Activated T-cell treated with anti-CD3 and anti-CD28 coated beads, Interleukin-2, amount 50 U/mL, for 4 hours (primary cell): Measurements from ENCODE around the gene POLG. TPM values are rescaled to one million over a fixed set of nuclear protein-coding genes. Genes with fewer than 3 reads are reported as not detected.

Source experiments
- ATAC-seq, 2 donors: fragments of 200-7000 bp; cut with Tn5 transposase; one replicate each; pipeline ENCODE4 v1.10.0; 2021
- DNase-seq: peaks from one replicate; pipeline ENCODE4 v3.0.0-alpha.2; 2020
- H3K27me3 Mint-ChIP-seq: one replicate; pipeline ENCODE4 v1.8.0; 2021; ENCODE audit warnings: low read depth, mixed read lengths
- H3K36me3 Mint-ChIP-seq: one replicate; pipeline ENCODE4 v1.8.0; 2022; ENCODE audit warnings: mixed read lengths; ENCODE audit not compliant: insufficient read depth
- H3K4me1 Mint-ChIP-seq: one replicate; pipeline ENCODE4 v1.8.0; 2021; ENCODE audit warnings: low read depth, mixed read lengths
- H3K4me3 Mint-ChIP-seq: one replicate; pipeline ENCODE4 v1.8.0; 2021; ENCODE audit warnings: mild to moderate bottlenecking, moderate library complexity, mixed read lengths
- H3K9me3 Mint-ChIP-seq: one replicate; pipeline ENCODE4 v1.8.0; 2021; ENCODE audit warnings: mixed read lengths
- total RNA-seq, 3 donors: library from RNA; stranded (reverse); gene quantifications; one replicate each; pipeline ENCODE4 v1.2.1, GENCODE V29; 2021

Gene POLG
- total RNA-seq, 3 donors from 2014 or later = 119 to 142 (median 119) TPM

GRCh38 chr15:89364341-89364740, 29.7 kb upstream of the POLG start:
- DNase-seq (no peak), ATAC-seq (no peak)
- Mint-ChIP-seq H3K27me3 (peaks cover 92% of the 10 kb centered on the region), H3K4me1 (peaks cover 16% of the 10 kb centered on the region), H3K36me3 (no peaks in the 10 kb centered on the region), H3K4me3 (no peak overlapping the region), H3K9me3 (no peaks in the 10 kb centered on the region)

GRCh38 chr15:89363770-89364169, 29.1 kb upstream of the POLG start:
- no peak for ATAC-seq
- no peaks in the 10 kb centered on the region for H3K9me3 Mint-ChIP-seq
- H3K4me3 Mint-ChIP-seq = no peak overlapping the region
- no peaks in the 10 kb centered on the region for H3K36me3 Mint-ChIP-seq
- peaks cover 87% of the 10 kb centered on the region for H3K27me3 Mint-ChIP-seq
- peaks cover 16% of the 10 kb centered on the region for H3K4me1 Mint-ChIP-seq
- DNase-seq = no peak

DNA sequence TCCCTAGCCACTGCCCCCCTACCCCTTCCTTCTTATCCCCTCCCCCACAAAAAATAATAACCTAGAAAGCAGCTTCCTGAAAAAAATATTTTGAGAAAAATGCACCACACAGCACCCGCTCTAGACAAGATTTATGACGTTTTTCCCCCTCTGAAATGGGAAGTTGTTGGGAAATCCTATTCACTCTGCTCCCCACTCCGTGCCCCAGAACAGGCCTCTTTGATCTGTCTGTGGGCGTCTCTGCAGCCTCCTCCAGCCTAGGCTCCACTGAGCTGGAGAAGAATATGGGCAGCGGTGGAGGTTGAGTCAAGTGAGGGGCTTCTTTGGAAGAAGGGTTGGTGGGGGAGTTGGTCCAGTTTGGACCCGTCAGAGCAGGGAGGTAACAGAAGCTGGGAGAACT, 28.5 kb upstream of the POLG start:
- H3K4me1 Mint-ChIP-seq = peaks cover 22% of the 10 kb centered on the region
- H3K4me3 Mint-ChIP-seq = no peak overlapping the region
- H3K27me3 Mint-ChIP-seq = peaks cover 89% of the 10 kb centered on the region
- H3K36me3 Mint-ChIP-seq = no peaks in the 10 kb centered on the region
- no peaks in the 10 kb centered on the region for H3K9me3 Mint-ChIP-seq
- ATAC-seq = no peak
- no peak for DNase-seq

DNA sequence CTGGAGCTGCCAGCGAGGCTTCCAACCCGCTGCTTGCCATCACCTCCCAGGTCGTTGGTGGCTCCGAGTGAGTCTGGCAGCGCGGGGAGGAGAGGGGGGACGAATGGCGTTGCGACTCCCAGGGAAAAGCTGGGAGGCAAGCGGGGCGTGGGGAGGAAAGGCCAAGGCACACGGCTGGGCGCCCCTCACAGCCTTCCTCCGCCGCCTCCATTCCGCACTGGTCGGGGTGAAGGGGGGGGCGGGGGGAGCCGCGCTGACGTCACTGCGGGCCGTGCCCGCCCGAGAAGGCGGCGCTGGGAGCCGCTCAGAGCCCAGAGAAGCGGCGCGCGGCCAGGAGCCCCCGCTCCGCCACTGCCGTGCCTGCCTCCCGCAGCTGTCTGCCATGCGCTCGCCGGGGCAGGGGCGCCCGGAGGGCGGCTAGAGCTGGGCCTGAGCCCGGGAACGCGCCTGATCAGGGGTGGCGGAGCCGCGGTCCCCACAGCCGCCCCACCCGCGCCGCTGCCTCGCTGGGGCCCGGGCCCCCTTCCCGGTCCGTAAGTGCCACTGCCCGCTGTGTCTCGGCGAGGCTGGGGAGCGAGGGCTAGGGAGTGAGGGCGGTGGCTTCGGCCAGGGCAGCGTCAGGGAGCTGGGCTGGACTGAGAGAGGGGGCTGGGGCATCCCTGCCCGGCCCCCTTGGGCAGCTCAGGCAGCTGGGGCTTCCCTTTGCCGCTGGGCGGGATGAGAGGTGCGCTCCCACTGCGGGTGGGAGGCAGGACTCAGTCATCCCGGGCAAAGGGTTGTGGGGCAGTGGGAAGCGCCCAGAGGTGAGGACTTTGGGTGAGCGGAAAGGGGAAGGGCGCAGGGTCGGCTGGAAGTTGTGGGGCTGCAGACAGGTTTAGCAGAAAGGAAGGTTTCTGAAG, 27.8 kb upstream of the POLG start:
- peak in 1 of 2 donors; percentile 10 for ATAC-seq

GRCh38 chr15:89361451-89362202, 27.0 kb upstream of the POLG start:
- ATAC-seq (peak; percentile 47 to 49), DNase-seq (peak; percentile 46)
- H3K9me3 Mint-ChIP-seq = no peaks in the 10 kb centered on the region
- peaks cover 16% of the 10 kb centered on the region for H3K4me1 Mint-ChIP-seq
- no peaks in the 10 kb centered on the region for H3K36me3 Mint-ChIP-seq
- H3K27me3 Mint-ChIP-seq = peaks cover 89% of the 10 kb centered on the region
- H3K4me3 Mint-ChIP-seq = no peak overlapping the region

More for the DNA sequence above, 27.8 kb upstream of the POLG start:
- Mint-ChIP-seq H3K27me3 (peaks cover 89% of the 10 kb centered on the region), H3K36me3 (no peaks in the 10 kb centered on the region), H3K4me1 (peaks cover 22% of the 10 kb centered on the region), H3K4me3 (no peak overlapping the region), H3K9me3 (no peaks in the 10 kb centered on the region)
- DNase-seq = no peak

- Mint-ChIP-seq H3K4me1 (peaks cover 15% of the 10 kb centered on the region), H3K27me3 (peaks cover 85% of the 10 kb centered on the region), H3K36me3 (no peaks in the 10 kb centered on the region), H3K9me3 (no peaks in the 10 kb centered on the region), H3K4me3 (no peak overlapping the region)
- DNase-seq (no peak), ATAC-seq (no peak)
These were observed 25.8 kb upstream of the POLG start for GRCh38 chr15:89360294-89360971.

- H3K4me1 Mint-ChIP-seq = peaks cover 15% of the 10 kb centered on the region
- ATAC-seq = no peak
- DNase-seq = no peak
- H3K4me3 Mint-ChIP-seq = peak overlapping the region; percentile 55
- no peaks in the 10 kb centered on the region for H3K9me3 Mint-ChIP-seq
- H3K27me3 Mint-ChIP-seq = peaks cover 84% of the 10 kb centered on the region
- no peaks in the 10 kb centered on the region for H3K36me3 Mint-ChIP-seq
These were observed 25.1 kb upstream of the POLG start for GRCh38 chr15:89359471-89360293.

GRCh38 chr15:89358755-89359439, 24.3 kb upstream of the POLG start:
- Mint-ChIP-seq H3K27me3 (peaks cover 81% of the 10 kb centered on the region), H3K4me3 (peak overlapping the region; percentile 80), H3K36me3 (no peaks in the 10 kb centered on the region), H3K4me1 (peaks cover 15% of the 10 kb centered on the region), H3K9me3 (no peaks in the 10 kb centered on the region)
- ATAC-seq (peak; percentile 87 to 88), DNase-seq (peak; percentile 80)

DNA sequence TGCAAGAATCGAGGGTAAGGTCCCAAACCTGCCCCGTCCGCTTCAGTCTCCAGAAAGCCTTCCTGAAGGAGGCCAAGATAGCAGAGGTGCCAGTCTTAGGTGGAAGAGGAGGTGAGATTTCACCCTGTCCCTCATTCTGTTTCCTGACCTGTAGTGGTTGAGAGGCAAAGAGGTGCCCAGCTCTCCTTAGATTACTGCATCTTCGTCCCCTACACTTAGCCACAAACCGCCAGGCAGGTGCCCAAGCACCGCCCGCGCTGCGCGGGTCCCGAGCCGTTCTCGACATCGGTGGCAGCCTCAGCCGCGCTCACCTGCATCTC, 23.8 kb upstream of the POLG start:
- peaks cover 15% of the 10 kb centered on the region for H3K4me1 Mint-ChIP-seq
- DNase-seq = no peak
- H3K27me3 Mint-ChIP-seq = peaks cover 81% of the 10 kb centered on the region
- peak; percentile 1 to 3 for ATAC-seq
- peak overlapping the region; percentile 80 for H3K4me3 Mint-ChIP-seq
- no peaks in the 10 kb centered on the region for H3K9me3 Mint-ChIP-seq
- no peaks in the 10 kb centered on the region for H3K36me3 Mint-ChIP-seq

GRCh38 chr15:89356634-89357298, 22.1 kb upstream of the POLG start:
- Mint-ChIP-seq H3K4me1 (peaks cover 12% of the 10 kb centered on the region), H3K9me3 (no peaks in the 10 kb centered on the region), H3K4me3 (no peak overlapping the region), H3K27me3 (peaks cover 75% of the 10 kb centered on the region), H3K36me3 (no peaks in the 10 kb centered on the region)
- DNase-seq (no peak), ATAC-seq (no peak)

DNA sequence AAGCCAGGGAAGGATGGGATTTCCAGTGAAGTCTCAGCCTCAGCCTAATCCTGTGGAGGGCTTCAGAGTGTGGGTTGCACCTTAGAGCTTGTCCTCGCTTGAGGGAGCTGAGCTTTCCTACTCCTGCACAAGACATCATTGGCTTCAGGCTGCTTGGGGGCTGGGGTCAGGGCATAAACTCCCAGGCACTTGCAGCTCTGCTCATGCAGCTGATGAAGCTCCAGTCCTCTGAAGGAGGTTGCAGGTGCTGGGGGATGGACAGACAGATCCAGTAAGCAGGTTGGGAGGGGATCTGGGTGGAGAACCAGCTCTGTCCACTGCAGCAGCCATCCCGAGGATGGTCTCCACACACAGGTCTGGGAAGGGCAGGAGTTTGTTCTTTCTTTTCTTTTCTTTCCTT, 19.4 kb upstream of the POLG start:
- ATAC-seq (no peak), DNase-seq (no peak)
- H3K4me1 Mint-ChIP-seq = peaks cover 9% of the 10 kb centered on the region
- peaks cover 53% of the 10 kb centered on the region for H3K27me3 Mint-ChIP-seq
- H3K9me3 Mint-ChIP-seq = no peaks in the 10 kb centered on the region
- no peaks in the 10 kb centered on the region for H3K36me3 Mint-ChIP-seq
- no peak overlapping the region for H3K4me3 Mint-ChIP-seq

DNA sequence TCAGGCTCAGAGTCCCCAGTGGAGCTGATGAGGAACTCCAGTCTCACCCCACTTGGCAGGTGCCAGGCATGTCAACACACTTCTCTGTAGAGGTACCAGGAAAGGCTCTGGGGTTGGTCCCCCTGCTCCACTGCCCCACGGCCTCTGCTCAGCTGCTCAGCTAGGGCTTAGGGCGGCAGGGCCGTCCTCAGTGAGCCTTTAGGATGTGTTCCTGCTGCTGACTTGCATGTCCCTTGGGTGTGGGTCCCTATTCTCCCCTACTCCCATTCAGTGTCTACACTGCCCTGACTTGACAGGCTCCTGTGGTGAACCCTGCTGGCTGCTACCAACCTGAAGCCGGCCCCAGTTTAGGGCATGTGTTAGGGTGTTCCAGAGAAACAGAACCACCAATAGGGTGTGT, 17.9 kb upstream of the POLG start:
- H3K27me3 Mint-ChIP-seq = peaks cover 42% of the 10 kb centered on the region
- H3K9me3 Mint-ChIP-seq = no peaks in the 10 kb centered on the region
- no peak for DNase-seq
- peaks cover 9% of the 10 kb centered on the region for H3K4me1 Mint-ChIP-seq
- no peak for ATAC-seq
- H3K4me3 Mint-ChIP-seq = no peak overlapping the region
- no peaks in the 10 kb centered on the region for H3K36me3 Mint-ChIP-seq

DNA sequence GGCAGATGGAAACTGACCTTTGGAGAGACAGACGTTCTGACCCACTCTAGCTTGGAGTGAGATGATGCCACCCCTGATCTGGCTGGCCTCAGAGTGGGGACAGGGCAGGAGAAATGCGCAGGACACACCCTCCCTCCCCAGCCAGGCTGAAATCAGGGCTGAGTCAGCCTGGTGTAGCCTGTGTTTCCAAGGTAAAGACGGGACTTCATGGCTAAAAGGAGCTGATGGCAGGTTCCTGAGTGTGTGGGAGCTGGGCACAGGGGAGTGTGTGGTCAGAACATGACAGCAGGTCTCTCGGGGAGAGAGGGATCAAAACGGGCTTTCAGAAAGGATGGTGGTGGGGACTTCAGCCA, 14.6 kb upstream of the POLG start:
- no peaks in the 10 kb centered on the region for H3K9me3 Mint-ChIP-seq
- no peaks in the 10 kb centered on the region for H3K36me3 Mint-ChIP-seq
- peaks cover 20% of the 10 kb centered on the region for H3K27me3 Mint-ChIP-seq
- DNase-seq (no peak), ATAC-seq (peak; percentile 14 to 20)
- H3K4me3 Mint-ChIP-seq = no peak overlapping the region
- H3K4me1 Mint-ChIP-seq = peaks cover 9% of the 10 kb centered on the region
